Measurements from ENCODE around the gene PDSS2.
"Not testable (repeated sequence)": the region's sequence is repeated elsewhere in the genome, so short reads cannot be mapped to it uniquely, and the experiment has no call there.

Gene PDSS2

DNA sequence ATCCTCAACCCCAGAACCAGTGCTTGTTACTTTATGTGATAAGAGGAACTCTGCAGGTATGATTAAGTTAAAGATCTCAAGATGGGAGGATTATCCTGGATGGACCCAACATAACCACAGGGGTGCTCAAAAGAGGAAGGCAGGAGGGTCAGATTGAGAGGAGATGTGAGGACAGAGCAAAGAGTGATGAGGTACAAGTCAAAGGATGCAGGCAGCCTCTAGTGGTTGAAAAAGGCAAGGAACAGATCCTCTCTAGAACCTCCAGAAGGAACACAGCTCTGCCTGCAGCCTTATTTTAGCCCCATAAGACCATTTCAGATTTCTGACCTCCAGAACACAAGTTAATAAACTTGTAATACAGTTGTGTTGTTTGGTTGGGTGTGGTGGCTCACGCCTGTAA lies 41.2 kb downstream of the PDSS2 start:
- no peak for DNase-seq (ENCODE audit: low read depth, low spot score)

DNA sequence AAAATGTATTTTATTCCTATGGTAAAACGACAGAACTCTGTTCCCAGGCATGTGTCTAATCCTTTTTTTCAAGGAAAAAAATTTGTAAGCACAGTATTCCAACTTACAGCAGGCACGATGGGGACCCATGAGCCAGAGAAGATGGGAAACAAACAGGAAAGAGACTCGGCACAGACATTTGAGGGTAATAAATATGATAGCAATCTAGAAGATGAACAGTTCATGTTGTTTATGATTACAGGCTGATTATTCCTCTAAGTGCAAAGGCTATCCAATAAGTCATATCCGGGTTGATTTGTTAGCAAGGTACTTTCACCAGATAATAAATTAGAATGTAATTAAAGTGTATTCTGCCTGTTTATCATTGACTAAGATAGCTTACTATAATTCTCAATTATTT lies 43.2 kb downstream of the PDSS2 start:
- no peak for DNase-seq (ENCODE audit: low read depth, low spot score)

DNA sequence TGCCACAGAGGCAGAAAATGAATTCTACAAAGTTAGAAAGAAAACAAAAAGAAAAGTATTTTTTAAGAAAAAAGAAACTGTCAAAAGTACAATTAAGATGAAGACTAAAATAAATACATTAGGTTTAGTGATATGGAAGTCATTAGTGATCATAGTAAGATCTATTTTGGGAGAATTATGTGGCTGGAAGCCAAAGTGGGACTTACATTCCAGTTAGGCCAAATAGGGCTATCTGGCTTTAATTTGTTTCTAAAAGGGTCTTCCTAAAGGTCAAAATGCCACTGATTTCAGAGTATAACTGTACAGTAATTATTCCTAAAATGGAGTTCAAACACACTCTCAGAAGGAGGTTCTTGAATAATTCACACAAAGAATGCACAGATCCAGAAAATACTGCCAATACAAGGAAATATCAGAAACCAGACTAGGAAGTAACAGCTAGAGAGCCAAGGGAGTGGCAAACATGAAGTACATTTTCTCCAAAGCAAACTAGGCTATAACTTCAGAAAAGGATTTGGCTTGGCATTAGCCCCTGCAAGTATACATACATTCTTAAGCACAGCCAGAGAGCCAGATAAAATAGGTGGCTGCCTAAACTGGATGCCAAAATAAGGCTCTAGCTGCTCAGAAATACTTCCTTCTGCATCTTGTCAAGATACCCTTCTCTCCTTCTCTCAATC lies 45.3 kb downstream of the PDSS2 start:
- DNase-seq (ENCODE audit: low read depth, low spot score), result no peak

DNA sequence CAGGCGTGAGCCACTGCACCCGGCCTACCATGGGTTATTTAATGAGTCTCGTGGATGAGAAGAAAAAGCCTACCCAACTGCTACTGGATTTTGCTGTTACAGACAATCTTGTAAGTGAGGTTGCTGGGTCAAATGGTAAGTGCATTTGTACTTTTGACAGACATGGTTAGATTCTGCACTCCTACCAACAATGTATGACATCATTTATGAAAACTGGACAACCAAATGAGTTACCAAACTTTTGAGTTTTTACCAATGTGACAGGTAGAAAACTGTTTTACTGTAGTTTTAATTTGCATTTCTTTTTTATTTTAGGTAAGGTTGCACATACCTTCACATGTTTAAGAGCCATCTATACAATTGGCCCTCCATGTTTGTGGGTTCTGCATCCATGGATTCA lies 48.2 kb downstream of the PDSS2 start:
- DNase-seq (ENCODE audit: low read depth, low spot score), result no peak

DNA sequence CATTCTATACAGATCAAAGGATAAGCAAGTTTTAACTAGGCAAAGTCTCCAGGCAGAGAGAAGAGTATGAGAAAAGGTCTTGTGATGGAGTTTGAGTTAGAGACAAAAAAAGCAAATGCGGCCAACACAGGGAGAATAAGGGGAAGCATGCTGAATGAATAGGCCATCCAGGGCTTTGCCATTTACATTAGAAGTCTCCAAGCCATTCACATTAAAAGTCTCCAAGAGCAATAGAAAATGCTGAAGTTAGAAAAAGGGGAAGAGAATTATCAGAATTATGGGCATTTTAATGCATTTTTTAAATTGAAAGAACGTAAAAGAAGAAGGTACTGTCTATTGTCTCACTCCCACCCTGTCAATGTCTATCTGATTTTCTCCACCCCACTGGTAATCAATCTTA lies 49.4 kb downstream of the PDSS2 start:
- DNase-seq (ENCODE audit: low read depth, low spot score), result no peak

DNA sequence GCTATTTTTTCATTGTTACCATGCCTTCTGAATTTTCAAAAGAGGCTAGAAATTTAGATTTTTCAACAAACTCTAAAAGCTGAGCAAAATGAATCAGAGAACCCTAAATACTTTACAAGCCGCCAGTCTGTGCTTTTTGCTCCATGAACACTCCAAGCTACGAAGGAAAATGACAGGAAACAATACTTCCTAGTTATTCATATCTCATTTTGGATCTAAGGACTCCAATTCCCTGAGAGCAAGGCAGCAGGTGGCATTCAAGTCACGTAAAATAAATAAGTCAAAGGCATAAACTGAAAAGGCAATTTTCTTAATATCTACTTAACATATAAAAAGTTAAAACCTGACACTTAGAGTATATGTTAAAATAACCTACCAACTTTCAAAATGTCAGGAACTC lies 50.6 kb downstream of the PDSS2 start:
- DNase-seq (ENCODE audit: low read depth, low spot score), result no peak

DNA sequence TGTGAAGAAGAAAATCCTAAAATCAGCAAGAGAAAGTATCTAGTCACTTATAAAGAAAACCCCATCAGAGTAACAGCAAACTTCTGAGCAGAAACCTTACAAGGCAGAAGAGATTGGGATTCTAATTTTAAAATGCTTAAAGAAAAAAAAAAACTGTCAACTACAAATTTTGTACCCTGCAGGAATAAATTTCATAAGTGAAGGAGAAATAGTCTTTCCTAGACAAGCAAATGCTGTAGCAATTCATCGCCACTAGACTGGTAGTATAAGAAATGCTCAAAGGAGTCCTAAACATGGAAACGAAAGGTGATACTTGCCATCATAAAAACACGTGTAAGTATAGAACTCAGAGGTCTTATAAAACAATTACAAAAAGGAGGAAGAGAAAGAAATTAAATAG lies 54.4 kb downstream of the PDSS2 start:
- no peak for DNase-seq (ENCODE audit: low read depth, low spot score)

DNA sequence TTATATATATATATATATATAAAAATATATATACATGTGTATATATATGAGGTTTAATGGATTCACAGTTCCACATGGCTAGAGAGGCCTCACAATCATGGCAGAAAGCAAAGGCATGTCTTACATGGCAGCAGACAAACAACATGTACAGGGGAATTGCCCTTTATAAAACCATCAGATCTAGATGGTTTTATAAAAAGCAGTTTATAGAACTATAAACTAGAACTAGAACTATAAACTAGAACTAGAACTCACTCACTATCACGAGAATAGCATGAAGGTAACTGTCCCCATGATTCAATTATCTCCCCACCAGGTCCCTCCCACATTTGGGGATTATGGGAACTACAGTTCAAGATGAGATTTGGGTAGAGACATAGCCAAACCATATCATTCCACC lies 56.8 kb downstream of the PDSS2 start:
- no peak for DNase-seq (ENCODE audit: low read depth, low spot score)

DNA sequence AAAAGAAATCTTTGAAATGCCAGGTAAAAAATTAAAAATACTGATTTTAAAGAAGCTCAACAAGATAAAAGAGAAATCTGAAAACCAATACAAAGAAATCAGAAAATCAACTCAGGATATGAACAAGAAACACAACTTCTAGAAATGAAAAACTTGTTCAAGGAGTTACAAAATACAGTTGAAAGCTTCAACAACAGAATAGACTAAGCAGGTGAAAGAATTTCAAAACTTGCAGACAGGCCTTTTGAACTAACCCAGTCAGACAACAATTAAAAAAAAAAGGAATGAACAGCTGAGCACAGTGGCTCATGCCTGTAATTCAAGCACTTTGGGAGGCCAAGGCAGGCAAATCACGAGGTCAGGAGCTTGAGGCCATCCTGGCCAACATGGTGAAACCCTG lies 57.8 kb downstream of the PDSS2 start:
- DNase-seq (ENCODE audit: low read depth, low spot score), result no peak

DNA sequence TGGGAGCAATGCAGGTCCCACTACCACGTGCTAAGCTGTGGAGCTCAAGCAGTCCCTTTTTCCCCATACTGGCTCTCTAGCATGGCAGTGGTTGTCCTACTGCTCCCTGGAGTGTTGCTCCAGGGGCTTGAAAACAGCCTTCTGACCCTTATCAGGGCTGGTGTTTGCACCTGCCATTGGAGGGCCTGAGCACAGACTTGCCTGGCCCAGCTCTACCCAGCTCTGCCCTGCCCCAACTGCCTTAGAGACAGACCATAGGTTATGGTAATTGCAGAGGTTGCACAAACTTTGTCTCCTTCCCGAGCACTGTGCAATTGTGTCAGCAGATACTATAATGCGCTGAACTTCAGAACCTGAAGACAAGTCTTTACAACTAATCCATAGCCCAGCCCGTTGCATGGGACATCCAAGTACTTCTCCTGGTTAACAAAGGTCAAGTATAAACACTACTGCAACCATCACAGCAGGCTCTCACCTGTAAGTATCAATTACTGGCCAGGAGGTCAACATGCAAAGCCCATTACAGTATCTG lies 58.7 kb downstream of the PDSS2 start:
- no peak for DNase-seq (ENCODE audit: low read depth, low spot score)

DNA sequence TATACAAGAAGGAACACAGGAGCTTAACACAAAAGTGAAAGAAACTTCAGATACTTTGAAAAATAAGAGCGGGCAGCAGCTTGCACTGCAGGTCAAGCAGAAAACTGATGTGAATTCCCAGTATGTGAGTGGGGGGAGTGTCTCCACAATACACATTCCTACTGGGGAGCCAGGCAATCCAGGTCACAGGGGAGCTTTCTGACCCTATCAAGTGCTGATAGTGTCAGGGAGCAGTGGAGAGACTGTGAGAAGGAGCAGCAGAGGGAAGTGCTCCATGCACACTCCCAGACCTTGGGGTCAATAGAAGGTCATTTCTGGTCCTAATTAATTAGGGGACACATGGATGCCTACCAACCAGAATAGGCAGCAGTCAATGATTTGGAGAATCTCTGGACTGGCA lies 59.4 kb downstream of the PDSS2 start:
- DNase-seq (ENCODE audit: low read depth, low spot score), result no peak

DNA sequence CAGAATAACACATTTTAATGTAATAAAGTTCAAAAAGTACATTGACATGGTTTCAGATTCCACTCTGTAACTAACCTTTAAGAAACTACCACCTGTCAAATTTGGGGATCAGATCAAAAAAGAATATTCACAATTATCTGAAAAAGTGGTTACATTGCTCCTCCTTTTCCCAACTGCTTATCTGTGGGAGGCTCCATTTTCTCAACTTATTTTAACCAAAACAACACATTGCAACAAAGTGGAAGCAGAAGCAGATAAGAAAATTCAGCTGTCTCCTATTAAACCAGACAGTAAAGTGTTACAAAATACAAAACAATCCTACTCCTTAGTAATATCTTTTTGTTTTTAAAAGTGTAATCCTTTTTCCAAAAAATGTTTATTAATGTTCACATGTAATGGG lies 61.4 kb downstream of the PDSS2 start:
- no peak for DNase-seq (ENCODE audit: low read depth, low spot score)

DNA sequence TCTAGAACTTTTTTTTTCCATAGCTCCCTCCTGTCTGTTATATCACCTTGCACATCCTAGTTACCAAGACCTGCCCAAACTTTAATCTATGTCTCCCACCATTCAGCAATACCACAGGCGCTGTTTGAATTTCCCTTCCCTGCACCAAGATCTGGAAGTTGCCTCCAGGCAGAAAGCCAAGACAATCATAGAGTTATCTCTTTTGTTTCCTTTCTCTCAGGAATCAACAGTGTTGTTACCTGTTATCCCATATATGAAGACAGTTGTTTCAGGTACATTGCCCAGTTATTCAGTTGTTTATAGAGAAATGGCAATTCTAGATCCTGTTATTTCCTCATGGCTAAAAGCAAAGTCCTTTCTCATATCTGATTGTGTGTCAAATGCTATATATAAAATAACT lies 63.2 kb downstream of the PDSS2 start:
- DNase-seq (ENCODE audit: low read depth, low spot score), result no peak

DNA sequence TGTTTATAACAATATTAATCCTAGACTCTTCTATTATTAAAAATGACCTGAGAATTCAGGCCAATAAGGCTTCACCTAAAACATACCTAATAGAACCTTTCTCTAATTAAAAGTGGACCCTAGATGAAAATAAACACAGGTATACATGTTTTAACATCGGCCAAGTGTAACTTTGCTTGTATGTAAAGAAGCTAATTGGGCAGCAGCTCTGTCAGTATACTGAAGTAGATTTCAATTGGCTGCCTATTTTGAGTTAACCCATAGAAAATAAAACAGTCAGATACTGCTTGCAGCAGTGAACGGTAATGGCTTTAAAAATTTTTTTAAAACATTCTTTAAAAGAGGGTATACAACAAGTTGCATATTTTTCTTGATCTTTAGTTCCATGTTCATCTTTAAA lies 67.3 kb downstream of the PDSS2 start:
- no peak for DNase-seq (ENCODE audit: low read depth, low spot score)

DNA sequence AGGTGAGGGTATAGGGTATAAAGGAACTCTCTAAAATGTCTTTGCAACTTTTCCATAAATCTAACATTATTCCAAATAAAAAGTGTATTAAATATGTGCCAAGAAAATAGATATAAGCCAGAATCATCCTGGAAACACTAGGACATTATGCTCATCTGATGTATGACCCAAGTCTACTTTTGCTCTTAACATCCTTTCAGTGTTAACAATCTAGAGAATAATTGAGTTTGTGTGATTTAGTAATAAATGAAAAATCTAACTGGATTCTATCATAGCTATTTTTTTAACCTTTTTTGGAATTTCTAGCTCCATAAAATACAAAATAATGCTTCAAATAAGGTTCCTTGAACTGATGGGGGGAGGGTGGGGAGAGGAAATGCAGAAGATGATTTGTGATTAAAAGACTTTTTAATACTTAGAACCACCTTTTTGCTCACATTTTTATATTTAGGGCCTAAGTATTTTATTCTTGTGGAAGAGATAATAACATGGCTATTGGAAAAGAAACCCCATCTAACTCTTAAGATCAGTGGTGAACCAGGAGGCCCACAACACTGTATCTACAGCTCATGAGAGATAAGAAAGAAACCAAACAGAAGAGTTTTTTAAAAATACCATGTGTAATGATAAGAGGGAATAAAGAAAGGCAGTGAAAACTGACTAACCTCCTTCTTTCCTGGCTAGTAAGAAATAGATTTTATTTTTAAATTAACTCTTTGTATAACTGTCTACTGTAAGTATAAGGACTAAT lies 68.5 kb downstream of the PDSS2 start:
- DNase-seq (ENCODE audit: low read depth, low spot score), result no peak

DNA sequence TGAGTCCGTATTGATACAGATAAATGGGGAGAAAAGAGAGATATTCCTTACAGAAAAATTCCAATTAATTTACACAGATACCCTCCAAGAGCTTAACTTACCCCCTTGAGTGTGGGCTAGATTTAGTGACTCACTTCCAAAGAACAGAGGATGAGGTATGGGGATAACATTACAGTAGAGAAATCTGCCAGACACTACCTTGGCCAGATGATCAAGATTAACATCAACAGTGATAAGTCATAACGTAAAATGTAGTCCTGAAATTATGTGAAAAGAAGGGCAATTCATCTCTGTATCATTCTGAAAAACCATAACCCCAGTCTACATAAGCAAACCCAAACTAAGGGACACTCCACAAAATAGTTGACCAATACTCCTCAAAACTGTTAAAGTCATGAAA lies 69.3 kb downstream of the PDSS2 start:
- no peak for DNase-seq (ENCODE audit: low read depth, low spot score)

DNA sequence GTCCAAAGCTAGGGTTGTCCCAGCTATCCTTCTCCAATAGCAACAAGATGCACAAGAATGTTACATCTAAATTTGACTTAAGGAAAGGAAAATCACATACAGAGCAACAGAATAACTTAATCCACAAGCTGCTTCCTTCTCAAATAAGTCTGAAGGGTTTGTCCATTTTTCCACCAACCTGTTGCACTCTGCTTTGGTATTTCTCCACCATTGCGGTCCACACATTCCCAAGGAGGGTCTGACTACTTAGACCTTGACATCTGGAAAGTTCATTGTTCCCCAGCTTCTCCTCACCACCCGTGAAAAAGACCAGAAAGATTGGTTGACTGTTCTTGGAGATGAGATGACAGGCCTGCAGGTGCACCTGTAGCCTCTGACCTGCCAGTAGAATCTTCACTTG lies 72.5 kb downstream of the PDSS2 start:
- DNase-seq (ENCODE audit: low read depth, low spot score), result no peak

DNA sequence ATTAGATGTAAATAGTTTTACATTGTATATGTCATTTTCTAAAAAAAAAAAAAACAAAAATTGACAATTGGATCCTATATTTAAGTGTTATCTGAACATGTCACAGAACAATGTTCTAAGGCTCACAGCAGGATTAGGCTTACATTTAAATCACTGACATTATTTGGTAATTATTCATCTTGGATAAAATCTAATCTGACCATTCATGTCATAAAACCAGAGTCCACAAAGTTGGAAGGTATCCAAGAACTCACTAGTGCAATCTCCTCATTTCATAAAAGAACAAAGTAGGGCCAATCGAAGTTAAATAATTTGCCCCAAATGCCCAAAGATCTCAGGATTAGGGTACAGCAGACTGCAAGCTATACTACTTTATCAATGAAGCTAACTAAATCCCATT lies 73.0 kb downstream of the PDSS2 start:
- no peak for DNase-seq (ENCODE audit: low read depth, low spot score)

DNA sequence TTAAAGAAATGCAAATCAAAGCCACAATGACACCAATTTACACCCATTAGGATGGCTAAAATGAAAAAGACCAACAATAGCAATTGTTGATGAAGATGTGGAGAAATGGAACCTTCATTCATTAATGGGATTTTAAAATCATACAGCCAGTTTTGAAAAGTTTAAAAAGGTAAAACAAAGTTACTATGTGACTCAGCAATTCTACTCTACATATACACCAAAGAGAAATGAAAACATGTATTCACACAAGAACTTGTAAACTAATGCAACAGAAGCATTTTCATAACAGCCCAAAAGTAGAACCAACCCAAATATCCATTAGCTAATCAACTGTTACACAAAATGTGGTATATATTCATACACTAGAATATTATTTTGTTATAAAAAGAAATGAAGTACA lies 75.7 kb downstream of the PDSS2 start:
- DNase-seq (ENCODE audit: low read depth, low spot score), result no peak

DNA sequence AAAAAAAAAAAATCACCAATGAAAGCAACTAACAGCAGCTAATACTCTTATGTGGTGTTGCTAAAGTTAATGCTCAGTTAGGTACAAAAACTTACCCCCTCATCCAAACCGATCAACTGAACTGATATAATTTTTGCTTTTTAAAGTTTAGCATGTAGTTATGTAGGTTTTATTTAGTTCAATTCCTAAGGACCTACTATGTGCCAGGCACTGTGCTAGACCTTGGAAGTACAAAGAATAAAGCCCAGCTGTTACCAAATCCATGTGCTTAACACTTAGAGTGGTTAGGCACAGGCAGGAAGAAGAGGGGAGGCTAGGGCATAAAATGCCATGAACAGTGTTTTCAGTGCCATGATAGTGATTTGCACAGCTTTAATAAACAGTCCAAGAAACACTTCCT lies 85.1 kb downstream of the PDSS2 start:
- no peak for DNase-seq (ENCODE audit: low read depth, low spot score)

DNA sequence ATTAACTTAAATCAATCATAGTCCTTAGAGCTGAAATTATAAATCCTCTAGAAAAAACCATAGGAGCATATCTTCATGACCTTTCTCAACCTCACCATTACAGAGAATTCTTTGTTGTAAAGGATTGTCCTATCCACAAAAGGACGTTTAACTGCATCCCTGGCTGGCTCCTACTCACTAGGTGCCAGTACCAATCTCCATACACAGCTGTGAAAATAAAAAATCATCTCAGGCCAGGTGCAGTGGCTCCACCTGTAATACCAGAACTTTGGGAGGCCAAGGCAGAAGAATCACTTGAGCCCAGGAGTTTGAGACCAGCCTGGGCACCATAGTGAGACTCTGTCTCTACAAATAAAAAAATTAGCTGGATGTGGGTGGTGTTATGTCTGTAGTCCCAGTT lies 89.9 kb downstream of the PDSS2 start:
- no peak for DNase-seq (ENCODE audit: low read depth, low spot score)

DNA sequence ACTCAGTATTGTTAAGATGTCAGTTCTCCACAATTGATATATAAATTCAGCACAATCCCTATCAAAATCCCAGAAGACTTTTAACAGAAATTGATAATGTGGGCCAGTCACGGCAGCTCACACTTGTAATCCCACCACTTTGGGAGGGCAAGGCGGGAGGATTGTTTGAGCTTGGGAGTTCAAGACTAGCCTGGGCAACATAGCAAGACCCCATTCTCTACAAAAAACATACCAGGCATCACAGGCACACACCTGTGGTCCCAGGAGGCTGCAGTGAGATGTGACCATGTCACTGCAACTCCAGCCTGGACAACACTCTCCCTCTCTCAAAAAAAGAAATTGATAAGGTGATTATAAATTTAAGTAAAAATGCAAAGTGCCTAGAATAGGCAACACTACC lies 90.9 kb downstream of the PDSS2 start:
- DNase-seq (ENCODE audit: low read depth, low spot score), result no peak

DNA sequence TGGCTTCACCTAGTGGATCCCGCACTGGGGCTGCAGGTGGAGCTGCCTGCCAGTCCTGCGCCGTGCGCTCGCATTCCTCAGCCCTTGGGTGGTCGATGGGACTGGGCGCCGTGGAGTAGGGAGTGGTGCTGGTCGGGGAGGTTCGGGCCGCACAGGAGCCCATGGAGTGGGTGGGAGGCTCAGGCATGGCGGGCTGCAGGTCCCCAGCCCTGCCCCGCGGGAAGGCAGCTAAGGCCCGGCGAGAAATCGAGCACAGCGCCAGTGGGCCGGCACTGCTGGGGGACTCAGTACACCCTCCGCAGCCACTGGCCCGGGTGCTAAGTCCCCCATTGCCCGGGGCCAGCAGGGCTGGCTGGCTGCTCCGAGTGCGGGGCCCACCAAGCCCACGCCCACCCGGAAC lies 95.2 kb downstream of the PDSS2 start:
- DNase-seq (ENCODE audit: low read depth, low spot score), result not testable (repeated sequence)
